ENCODE measurements around the gene DRD3. TPM values are rescaled to one million over a fixed set of nuclear protein-coding genes. Genes with fewer than 3 reads are reported as not detected.

Gene DRD3
- total and polyA plus RNA-seq, 2 of the 8 experiments (the other 6 are each of a cell fraction or from before 2014, with no cell fraction given) = 0.32 to 1.3 TPM

DNA sequence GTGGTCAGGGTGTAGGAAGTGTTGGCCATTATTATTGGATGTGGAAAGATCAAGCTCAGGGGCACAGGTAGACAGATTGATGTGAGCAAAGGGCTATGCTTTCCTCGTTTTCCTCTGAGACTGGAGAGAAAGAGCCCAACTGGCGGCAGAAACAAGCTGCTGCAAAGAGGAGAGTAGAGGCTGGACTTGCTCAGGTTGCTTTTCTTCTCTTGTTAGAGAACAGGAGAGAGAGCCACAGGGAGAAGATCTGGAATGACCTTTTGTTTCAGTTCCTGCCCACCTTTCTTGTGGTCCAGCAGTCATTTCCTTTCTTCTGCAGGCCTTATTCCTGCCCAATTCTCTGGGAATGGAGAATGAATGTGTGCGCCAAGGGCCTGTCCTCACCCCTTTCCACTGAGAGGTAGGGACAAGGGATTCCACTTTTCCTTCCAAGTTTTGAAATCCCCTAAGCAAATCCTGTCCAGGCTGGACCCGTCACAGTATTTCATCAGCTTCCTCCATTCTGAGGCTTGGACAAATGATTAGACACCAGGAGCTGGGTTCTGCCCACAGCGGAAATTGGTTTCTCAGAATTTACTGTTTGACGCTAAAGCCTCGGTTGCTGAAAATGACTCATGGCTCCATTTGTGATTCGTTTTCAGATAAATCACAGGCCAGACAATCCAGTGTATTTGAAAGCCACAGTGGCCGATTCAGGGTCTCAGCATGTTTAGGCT, 42.5 kb upstream of the DRD3 start (continued):
- TF ChIP-seq CHD7 (IDR thresholded peaks at IDR 0.05; ENCODE audit: insufficient replicate concordance, low read length) (no peak), CBX5 (IDR thresholded peaks at IDR 0.05; ENCODE audit: low read depth, low read length) (no peak), EZH2 (IDR thresholded peaks at IDR 0.05; ENCODE audit: low read depth, low read length, severe bottlenecking) (no peak), CREB1 (IDR thresholded peaks at IDR 0.05) (no peak), CTCF (IDR thresholded peaks at IDR 0.05; ENCODE audit: control extremely low read depth in 1 of 3, insufficient read depth in 1 of 3, low read depth in 1 of 3, low read length in 3 of 3) (no peak), BRCA1 (IDR thresholded peaks at IDR 0.05; ENCODE audit: low read depth, low read length) (no peak)
